ENCODE measurements around the gene ADCY4.

ADCY4 gene

DNA sequence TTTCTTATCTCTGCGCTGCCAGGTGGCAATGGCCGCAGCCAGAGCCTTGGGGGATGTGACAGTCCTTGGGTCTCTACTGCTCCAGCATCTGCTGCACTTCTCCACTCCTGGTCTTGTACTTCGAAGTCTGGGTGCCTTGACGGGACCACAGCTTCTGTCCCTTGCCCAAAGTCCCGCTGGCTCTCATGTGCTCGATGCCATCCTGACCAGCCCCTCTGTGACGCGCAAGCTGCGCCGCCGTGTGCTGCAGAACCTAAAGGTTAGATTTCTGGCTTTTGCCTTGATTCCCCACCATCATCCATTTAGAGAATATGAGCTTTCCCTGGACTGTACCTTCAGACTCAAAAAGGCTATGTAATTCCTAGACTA lies 30.9 kb downstream of the ADCY4 start:
- H3K79me2 ChIP-seq (ENCODE audit: insufficient read depth, low read length), result peaks cover 14% of the 10 kb centered on the region
- no peaks in the 10 kb centered on the region for H4K20me1 ChIP-seq (ENCODE audit: low read depth, low read length)
- TF ChIP-seq, protein P1, sequence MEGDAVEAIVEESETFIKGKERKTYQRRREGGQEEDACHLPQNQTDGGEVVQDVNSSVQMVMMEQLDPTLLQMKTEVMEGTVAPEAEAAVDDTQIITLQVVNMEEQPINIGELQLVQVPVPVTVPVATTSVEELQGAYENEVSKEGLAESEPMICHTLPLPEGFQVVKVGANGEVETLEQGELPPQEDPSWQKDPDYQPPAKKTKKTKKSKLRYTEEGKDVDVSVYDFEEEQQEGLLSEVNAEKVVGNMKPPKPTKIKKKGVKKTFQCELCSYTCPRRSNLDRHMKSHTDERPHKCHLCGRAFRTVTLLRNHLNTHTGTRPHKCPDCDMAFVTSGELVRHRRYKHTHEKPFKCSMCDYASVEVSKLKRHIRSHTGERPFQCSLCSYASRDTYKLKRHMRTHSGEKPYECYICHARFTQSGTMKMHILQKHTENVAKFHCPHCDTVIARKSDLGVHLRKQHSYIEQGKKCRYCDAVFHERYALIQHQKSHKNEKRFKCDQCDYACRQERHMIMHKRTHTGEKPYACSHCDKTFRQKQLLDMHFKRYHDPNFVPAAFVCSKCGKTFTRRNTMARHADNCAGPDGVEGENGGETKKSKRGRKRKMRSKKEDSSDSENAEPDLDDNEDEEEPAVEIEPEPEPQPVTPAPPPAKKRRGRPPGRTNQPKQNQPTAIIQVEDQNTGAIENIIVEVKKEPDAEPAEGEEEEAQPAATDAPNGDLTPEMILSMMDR (IDR thresholded peaks at IDR 0.05; ENCODE audit: insufficient read depth, low read length, poor library complexity, severe bottlenecking), result no peak
- no peak for TF ChIP-seq EZH2phosphoT487 (conservative IDR thresholded peaks at IDR 0.05; ENCODE audit: low read length)
- H3K27ac ChIP-seq (ENCODE audit: low read depth, low read length), result no peak overlapping the region
- no peaks in the 10 kb centered on the region for H3K27me3 ChIP-seq (ENCODE audit: low read length)
- H3K36me3 ChIP-seq (ENCODE audit: low read length), result no peaks in the 10 kb centered on the region
- no peak overlapping the region for H3K4me3 ChIP-seq (ENCODE audit: insufficient read depth, low read length, poor library complexity, severe bottlenecking)
- no peak overlapping the region for H3K4me2 ChIP-seq (ENCODE audit: low read depth, low read length, poor library complexity, severe bottlenecking)
- no peaks in the 10 kb centered on the region for H3F3A ChIP-seq (ENCODE audit: insufficient read depth)
- H2AFZ ChIP-seq (ENCODE audit: low read depth, low read length, severe bottlenecking), result no peak overlapping the region
- no peaks in the 10 kb centered on the region for H3K9me3 ChIP-seq (ENCODE audit: insufficient read depth, low read length)
- no peaks in the 10 kb centered on the region for H3K9me2 ChIP-seq (replicated peaks; ENCODE audit: insufficient read depth, low read length)
- H3K9ac ChIP-seq (ENCODE audit: low read length), result no peak overlapping the region

DNA sequence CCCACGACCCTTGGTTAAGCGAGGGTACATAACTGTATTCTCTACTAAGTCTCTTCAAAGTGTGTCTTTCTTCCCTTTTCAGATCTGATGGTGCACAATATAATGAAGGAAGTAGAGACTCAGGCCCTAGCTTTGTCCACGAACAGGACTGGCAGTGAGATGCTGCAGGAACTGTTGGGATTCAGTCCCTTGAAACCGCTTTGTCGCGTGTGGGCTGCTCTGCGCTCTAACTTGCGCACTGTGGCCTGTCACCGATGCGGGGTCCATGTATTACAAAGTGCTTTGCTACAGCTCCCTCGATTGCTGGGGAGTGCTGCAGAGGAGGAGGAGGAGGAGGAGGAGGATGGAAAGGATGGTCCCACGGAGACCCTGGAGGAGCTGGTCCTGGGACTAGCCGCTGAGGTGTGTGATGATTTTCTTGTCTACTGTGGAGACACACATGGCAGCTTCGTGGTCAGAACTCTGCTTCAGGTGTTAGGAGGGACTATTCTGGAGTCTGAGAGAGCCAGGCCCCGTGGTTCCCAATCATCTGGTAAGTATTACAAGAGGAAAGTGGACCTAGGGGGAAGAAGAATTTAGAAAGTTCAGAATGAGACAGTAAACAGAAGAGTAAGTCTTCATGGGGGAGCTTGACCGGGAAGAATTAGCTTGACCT lies 34.4 kb downstream of the ADCY4 start:
- peak overlapping the region; percentile 82 for H2AFZ ChIP-seq (ENCODE audit: low read depth, low read length, severe bottlenecking)
- TF ChIP-seq, protein P1 (IDR thresholded peaks at IDR 0.05; ENCODE audit: insufficient read depth, low read length, poor library complexity, severe bottlenecking), result no peak
- no peak for TF ChIP-seq EZH2phosphoT487 (conservative IDR thresholded peaks at IDR 0.05; ENCODE audit: low read length)
- H3K36me3 ChIP-seq (ENCODE audit: low read length), result peaks cover 2% of the 10 kb centered on the region; the same call in 1 of the 2 replicates
- peak overlapping the region; percentile 88 for H3K4me3 ChIP-seq (ENCODE audit: insufficient read depth, low read length, poor library complexity, severe bottlenecking)
- H4K20me1 ChIP-seq (ENCODE audit: low read depth, low read length), result no peaks in the 10 kb centered on the region
- no peaks in the 10 kb centered on the region for H3K27me3 ChIP-seq (ENCODE audit: low read length)
- H3K79me2 ChIP-seq (ENCODE audit: insufficient read depth, low read length), result peaks cover 19% of the 10 kb centered on the region
- H3K9me2 ChIP-seq (replicated peaks; ENCODE audit: insufficient read depth, low read length), result no peaks in the 10 kb centered on the region
- no peaks in the 10 kb centered on the region for H3K9me3 ChIP-seq (ENCODE audit: insufficient read depth, low read length)
- peaks cover 11% of the 10 kb centered on the region for H3F3A ChIP-seq (ENCODE audit: insufficient read depth)
- H3K27ac ChIP-seq (ENCODE audit: low read depth, low read length), result no peak overlapping the region
- peak overlapping the region; percentile 89 for H3K9ac ChIP-seq (ENCODE audit: low read length)
- peak overlapping the region; percentile 84 for H3K4me2 ChIP-seq (ENCODE audit: low read depth, low read length, poor library complexity, severe bottlenecking)

DNA sequence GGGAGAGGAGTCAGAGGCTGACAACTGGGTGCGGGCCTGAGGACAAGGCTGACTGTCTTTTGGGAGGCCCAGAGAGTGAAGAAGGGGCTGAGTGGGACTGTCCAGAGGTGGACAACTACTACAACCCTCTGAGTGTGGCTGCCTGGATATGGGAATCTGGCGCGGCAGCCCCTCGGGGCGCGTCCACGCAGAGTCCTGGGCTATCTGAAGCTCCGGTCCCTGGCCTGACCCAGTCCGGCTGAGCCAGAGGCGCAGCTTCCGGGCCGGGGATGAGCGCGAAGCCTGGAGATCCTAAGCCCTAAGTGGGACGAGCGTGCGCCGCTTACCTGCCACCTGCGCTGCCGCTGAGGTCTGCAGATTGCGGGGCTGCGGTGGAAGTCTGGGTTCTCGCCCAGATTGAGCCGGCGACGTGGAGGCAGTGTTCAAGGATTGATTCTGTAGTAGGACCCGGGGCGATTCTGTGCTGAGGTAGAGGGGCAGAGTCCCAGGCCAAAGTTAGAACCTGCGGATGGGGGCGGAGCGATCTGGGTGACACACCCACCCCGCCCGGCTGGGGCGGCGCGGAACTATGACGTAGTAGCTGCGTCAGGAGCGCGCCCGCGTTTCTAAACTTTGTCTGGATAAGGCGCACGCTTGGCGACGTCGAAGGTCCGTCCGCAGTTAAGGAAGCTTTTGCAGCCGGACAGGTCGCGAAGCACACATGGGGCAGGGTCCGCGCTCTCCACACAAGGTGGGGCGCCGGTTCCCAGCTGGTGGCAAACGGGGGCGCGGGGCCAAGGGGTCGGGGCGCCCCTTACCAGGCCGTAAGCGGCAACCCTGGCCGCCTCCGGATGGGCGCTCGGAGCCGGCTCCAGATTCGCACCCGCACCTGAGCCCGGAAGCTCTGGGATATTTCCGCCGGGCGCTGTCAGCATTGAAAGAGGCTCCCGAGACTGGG lies 35.3 kb downstream of the ADCY4 start, which contains the start of the genes DHRS1 and NOP9:
DHRS1 (minus strand) TSS at position 526 of the 937 bp plus-strand sequence. CDS start 674 bp downstream, outside the sequence.
NOP9 (plus strand) TSS at position 596 of the 937 bp plus-strand sequence; CDS start at position 701, 105 bp downstream.
- H3K4me3 ChIP-seq (ENCODE audit: insufficient read depth, low read length, poor library complexity, severe bottlenecking), result peak within 1 kb of the TSS; percentile 88
- no peaks in the 10 kb centered on the region for H3K9me3 ChIP-seq (ENCODE audit: insufficient read depth, low read length)
- peaks cover 14% of the 10 kb centered on the region for H3F3A ChIP-seq (ENCODE audit: insufficient read depth)
- H3K4me2 ChIP-seq (ENCODE audit: low read depth, low read length, poor library complexity, severe bottlenecking), result peak within 1 kb of the TSS; percentile 84
- H3K27me3 ChIP-seq (ENCODE audit: low read length), result no peaks in the 10 kb centered on the region
- TF ChIP-seq, protein P1 (IDR thresholded peaks at IDR 0.05; ENCODE audit: insufficient read depth, low read length, poor library complexity, severe bottlenecking), result no peak
- TF ChIP-seq EZH2phosphoT487 (conservative IDR thresholded peaks at IDR 0.05; ENCODE audit: low read length), result no peak
- no peaks in the 10 kb centered on the region for H4K20me1 ChIP-seq (ENCODE audit: low read depth, low read length)
- H3K9ac ChIP-seq (ENCODE audit: low read length), result peak within 1 kb of the TSS; percentile 89
- H3K27ac ChIP-seq (ENCODE audit: low read depth, low read length), result peak within 1 kb of the TSS; percentile 42
- H2AFZ ChIP-seq (ENCODE audit: low read depth, low read length, severe bottlenecking), result peak within 1 kb of the TSS; percentile 82
- peaks cover 2% of the 10 kb centered on the region; the same call in 1 of the 2 replicates for H3K36me3 ChIP-seq (ENCODE audit: low read length)
- peaks cover 19% of the 10 kb centered on the region for H3K79me2 ChIP-seq (ENCODE audit: insufficient read depth, low read length)
- no peaks in the 10 kb centered on the region for H3K9me2 ChIP-seq (replicated peaks; ENCODE audit: insufficient read depth, low read length)
